Neural progenitor cell (in vitro differentiated cells): ENCODE measurements around the gene COMMD10. TPM values are rescaled to one million over a fixed set of nuclear protein-coding genes. Genes with fewer than 3 reads are reported as not detected.

Experiments used
- DNase-seq: peaks from one replicate; pipeline ENCODE4 v3.0.0-alpha.2; 2016; ENCODE audit warnings: low spot score
- H2AFZ ChIP-seq: fragments of 200-600 bp; sonication (generic); replicated peaks from 2 replicates; pipeline ENCODE4 v1.6.1; 2016; ENCODE audit warnings: antibody characterized with exemption
- H3F3A ChIP-seq: fragments of 200-600 bp; sonication (generic); 2 replicates; pipeline ENCODE4 v1.6.1; 2016; ENCODE audit warnings: antibody characterized with exemption, low read depth
- H3K27ac ChIP-seq: fragments of 200-600 bp; sonication (generic); 2 replicates; pipeline ENCODE4 v1.5.1; 2016; ENCODE audit warnings: mild to moderate bottlenecking
- H3K27me3 ChIP-seq: fragments of 200-600 bp; sonication (generic); 2 replicates; pipeline ENCODE4 v1.6.1; 2016; ENCODE audit warnings: mild to moderate bottlenecking, moderate library complexity
- H3K36me3 ChIP-seq: fragments of 200-600 bp; sonication (generic); 2 replicates; pipeline ENCODE4 v1.5.1; 2016
- H3K4me1 ChIP-seq: fragments of 200-600 bp; sonication (generic); 2 replicates; pipeline ENCODE4 v1.6.1; 2016; ENCODE audit warnings: mixed run types
- H3K4me2 ChIP-seq: fragments of 200-600 bp; sonication (generic); 2 replicates; pipeline ENCODE4 v1.6.1; 2016
- H3K4me3 ChIP-seq: fragments of 200-600 bp; sonication (generic); 2 replicates; pipeline ENCODE4 v1.5.1; 2016
- H3K79me2 ChIP-seq: fragments of 200-600 bp; sonication (generic); 2 replicates; pipeline ENCODE4 v1.6.1; 2016; ENCODE audit warnings: low read depth
- H3K9ac ChIP-seq: fragments of 200-600 bp; sonication (generic); 2 replicates; pipeline ENCODE4 v1.6.1; 2016
- H3K9me3 ChIP-seq: fragments of 200-600 bp; sonication (generic); 2 replicates; pipeline ENCODE4 v1.5.1; 2016; ENCODE audit warnings: low read depth
- H4K20me1 ChIP-seq: fragments of 200-600 bp; sonication (generic); 2 replicates; pipeline ENCODE4 v1.6.1; 2016; ENCODE audit warnings: low read depth
- H3K27ac Mint-ChIP-seq: 3 replicates; pipeline ENCODE4 v1.8.0; 2021; ENCODE audit warnings: mixed read lengths
- H3K27me3 Mint-ChIP-seq: 2 replicates; pipeline ENCODE4 v1.8.0; 2022; ENCODE audit warnings: low read depth, mild to moderate bottlenecking, inconsistent platforms, moderate library complexity, mixed read lengths; ENCODE audit not compliant: insufficient read depth
- H3K36me3 Mint-ChIP-seq: 3 replicates; pipeline ENCODE4 v1.8.0; 2021; ENCODE audit warnings: mixed read lengths
- H3K4me1 Mint-ChIP-seq: 3 replicates; pipeline ENCODE4 v1.8.0; 2021; ENCODE audit warnings: mixed read lengths
- H3K4me3 Mint-ChIP-seq: 3 replicates; pipeline ENCODE4 v1.8.0; 2021; ENCODE audit warnings: mild to moderate bottlenecking, moderate library complexity, mixed read lengths
- H3K9me3 Mint-ChIP-seq: 3 replicates; pipeline ENCODE4 v1.8.0; 2020; ENCODE audit warnings: mixed read lengths
- EZH2 ChIP-seq: fragments of 200-600 bp; sonication (generic); IDR thresholded peaks from 2 replicates; pipeline ENCODE4 v1.6.1; 2017; ENCODE audit warnings: antibody characterized with exemption, mild to moderate bottlenecking, moderate library complexity
- EZH2phosphoT487 ChIP-seq: fragments of 200-600 bp; sonication (generic); IDR thresholded peaks from 2 replicates; pipeline ENCODE4 v1.6.1; 2017; ENCODE audit warnings: antibody characterized with exemption
- total RNA-seq: library from RNA; depleted of rRNA; stranded (reverse); fragments of >200 nt; gene quantifications from 2 replicates; pipeline ENCODE4 v1.2.3, GENCODE V29; 2015; ENCODE audit warnings: low replicate concordance
- TF ChIP-seq, protein P1 (sequence below): fragments of 200-600 bp; sonication (generic); IDR thresholded peaks from 2 replicates; pipeline ENCODE4 v1.5.1; 2017; ENCODE audit warnings: antibody characterized with exemption, mild to moderate bottlenecking

The COMMD10 gene
- total RNA-seq, 1 donor from 2014 or later: 77.0 TPM

DNA sequence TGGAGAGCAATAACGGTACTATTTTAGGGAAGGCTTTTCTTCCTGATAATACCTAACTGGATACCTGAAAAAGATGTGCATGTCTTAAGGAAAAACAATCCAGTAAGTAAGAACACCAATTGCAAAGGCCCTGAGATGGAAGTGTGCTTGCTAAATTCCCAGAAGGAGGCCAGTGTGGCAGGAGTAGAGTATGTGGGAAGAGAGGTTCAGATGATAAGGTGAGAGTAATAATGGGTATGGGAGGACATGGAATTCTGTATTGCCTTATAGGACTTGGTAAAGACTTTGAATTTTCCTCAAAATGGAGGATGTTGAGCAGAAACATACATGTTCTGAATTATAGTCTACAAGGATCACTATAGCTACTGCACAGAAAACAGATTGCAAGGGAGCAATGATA is 89.3 kb downstream of the COMMD10 start:
- no peaks in the 10 kb centered on the region for H4K20me1 ChIP-seq
- no peak overlapping the region for H3K27ac ChIP-seq
- H3K36me3 ChIP-seq: no peaks in the 10 kb centered on the region
- no peak overlapping the region for H3K27ac Mint-ChIP-seq
- no peaks in the 10 kb centered on the region for H3F3A ChIP-seq
- H3K36me3 Mint-ChIP-seq: peaks cover 2% of the 10 kb centered on the region
- H3K27me3 Mint-ChIP-seq: no peaks in the 10 kb centered on the region
- H3K9ac ChIP-seq: no peak overlapping the region
- DNase-seq: no peak
- no peaks in the 10 kb centered on the region for H3K4me1 ChIP-seq
- no peaks in the 10 kb centered on the region for H3K79me2 ChIP-seq
- H3K27me3 ChIP-seq: no peaks in the 10 kb centered on the region
- no peak overlapping the region for H3K4me3 Mint-ChIP-seq
- no peaks in the 10 kb centered on the region for H3K4me1 Mint-ChIP-seq
- H2AFZ ChIP-seq: no peak overlapping the region
- H3K4me2 ChIP-seq: no peak overlapping the region
- no peak for TF ChIP-seq EZH2
- no peak for TF ChIP-seq EZH2phosphoT487
- TF ChIP-seq, protein P1, sequence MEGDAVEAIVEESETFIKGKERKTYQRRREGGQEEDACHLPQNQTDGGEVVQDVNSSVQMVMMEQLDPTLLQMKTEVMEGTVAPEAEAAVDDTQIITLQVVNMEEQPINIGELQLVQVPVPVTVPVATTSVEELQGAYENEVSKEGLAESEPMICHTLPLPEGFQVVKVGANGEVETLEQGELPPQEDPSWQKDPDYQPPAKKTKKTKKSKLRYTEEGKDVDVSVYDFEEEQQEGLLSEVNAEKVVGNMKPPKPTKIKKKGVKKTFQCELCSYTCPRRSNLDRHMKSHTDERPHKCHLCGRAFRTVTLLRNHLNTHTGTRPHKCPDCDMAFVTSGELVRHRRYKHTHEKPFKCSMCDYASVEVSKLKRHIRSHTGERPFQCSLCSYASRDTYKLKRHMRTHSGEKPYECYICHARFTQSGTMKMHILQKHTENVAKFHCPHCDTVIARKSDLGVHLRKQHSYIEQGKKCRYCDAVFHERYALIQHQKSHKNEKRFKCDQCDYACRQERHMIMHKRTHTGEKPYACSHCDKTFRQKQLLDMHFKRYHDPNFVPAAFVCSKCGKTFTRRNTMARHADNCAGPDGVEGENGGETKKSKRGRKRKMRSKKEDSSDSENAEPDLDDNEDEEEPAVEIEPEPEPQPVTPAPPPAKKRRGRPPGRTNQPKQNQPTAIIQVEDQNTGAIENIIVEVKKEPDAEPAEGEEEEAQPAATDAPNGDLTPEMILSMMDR: no peak
- H3K9me3 Mint-ChIP-seq: peaks cover 8% of the 10 kb centered on the region
- no peak overlapping the region for H3K4me3 ChIP-seq
- no peaks in the 10 kb centered on the region for H3K9me3 ChIP-seq

DNA sequence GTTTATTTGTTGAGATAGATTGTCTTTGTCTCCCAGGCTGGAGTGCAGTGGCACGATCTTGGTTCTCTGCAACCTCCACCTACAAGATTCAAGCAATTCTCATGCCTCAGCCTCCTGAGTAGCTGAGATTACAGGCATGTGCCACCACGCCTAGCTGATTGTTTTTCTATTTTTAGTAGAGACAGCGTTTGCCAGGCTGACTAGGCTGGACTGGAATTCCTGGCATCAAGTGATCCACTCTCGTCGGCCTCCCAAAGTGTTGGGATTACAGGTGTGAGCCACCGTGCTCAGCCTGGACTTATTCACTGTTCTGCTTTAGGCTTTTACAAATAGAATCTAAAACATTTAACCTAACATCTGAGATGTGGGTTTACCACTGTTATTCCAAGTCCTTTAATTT is 91.3 kb downstream of the COMMD10 start:
- Histone ChIP-seq H3K4me2 (no peak overlapping the region), H3K9ac (no peak overlapping the region), H2AFZ (no peak overlapping the region), H3K79me2 (no peaks in the 10 kb centered on the region), H3K27ac (no peak overlapping the region), H4K20me1 (no peaks in the 10 kb centered on the region), H3F3A (no peaks in the 10 kb centered on the region), H3K4me1 (no peaks in the 10 kb centered on the region), H3K27me3 (no peaks in the 10 kb centered on the region), H3K4me3 (no peak overlapping the region), H3K36me3 (no peaks in the 10 kb centered on the region), H3K9me3 (no peaks in the 10 kb centered on the region)
- H3K27ac Mint-ChIP-seq: no peak overlapping the region
- H3K27me3 Mint-ChIP-seq: no peaks in the 10 kb centered on the region
- H3K9me3 Mint-ChIP-seq: peaks cover 3% of the 10 kb centered on the region
- no peaks in the 10 kb centered on the region for H3K4me1 Mint-ChIP-seq
- no peak overlapping the region for H3K4me3 Mint-ChIP-seq
- H3K36me3 Mint-ChIP-seq: peaks cover 2% of the 10 kb centered on the region
- no peak for DNase-seq
- TF ChIP-seq, protein P1: no peak

DNA sequence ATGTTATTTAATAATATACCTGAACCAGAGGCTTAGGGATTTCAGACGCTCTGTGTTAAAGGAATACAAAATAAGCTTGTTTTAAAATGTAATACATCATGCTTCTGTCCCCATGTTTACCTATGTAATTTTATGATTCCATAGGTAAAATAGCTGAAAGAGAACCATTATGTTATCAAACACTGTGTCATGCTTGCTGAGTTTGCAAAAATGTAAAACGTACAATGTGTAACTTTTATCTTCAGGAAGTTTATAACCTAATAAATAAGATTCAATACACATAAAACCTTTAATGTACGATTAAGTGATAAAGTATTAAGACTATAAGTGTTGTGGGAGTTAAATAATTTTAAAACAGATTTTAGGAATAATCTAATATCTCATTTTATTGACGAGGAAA is 94.1 kb downstream of the COMMD10 start:
- peaks cover 2% of the 10 kb centered on the region for H3K36me3 Mint-ChIP-seq
- no peaks in the 10 kb centered on the region for H3K27me3 Mint-ChIP-seq
- Histone ChIP-seq H4K20me1 (no peaks in the 10 kb centered on the region), H3K4me2 (no peak overlapping the region), H3F3A (no peaks in the 10 kb centered on the region), H2AFZ (no peak overlapping the region), H3K4me3 (no peak overlapping the region), H3K27ac (no peak overlapping the region), H3K4me1 (no peaks in the 10 kb centered on the region), H3K9ac (no peak overlapping the region), H3K9me3 (no peaks in the 10 kb centered on the region), H3K36me3 (no peaks in the 10 kb centered on the region), H3K27me3 (no peaks in the 10 kb centered on the region), H3K79me2 (no peaks in the 10 kb centered on the region)
- H3K4me1 Mint-ChIP-seq: no peaks in the 10 kb centered on the region
- H3K27ac Mint-ChIP-seq: no peak overlapping the region
- no peak for TF ChIP-seq EZH2
- no peak for TF ChIP-seq EZH2phosphoT487
- TF ChIP-seq, protein P1: no peak
- H3K4me3 Mint-ChIP-seq: no peak overlapping the region
- peaks cover 3% of the 10 kb centered on the region for H3K9me3 Mint-ChIP-seq
- no peak for DNase-seq

DNA sequence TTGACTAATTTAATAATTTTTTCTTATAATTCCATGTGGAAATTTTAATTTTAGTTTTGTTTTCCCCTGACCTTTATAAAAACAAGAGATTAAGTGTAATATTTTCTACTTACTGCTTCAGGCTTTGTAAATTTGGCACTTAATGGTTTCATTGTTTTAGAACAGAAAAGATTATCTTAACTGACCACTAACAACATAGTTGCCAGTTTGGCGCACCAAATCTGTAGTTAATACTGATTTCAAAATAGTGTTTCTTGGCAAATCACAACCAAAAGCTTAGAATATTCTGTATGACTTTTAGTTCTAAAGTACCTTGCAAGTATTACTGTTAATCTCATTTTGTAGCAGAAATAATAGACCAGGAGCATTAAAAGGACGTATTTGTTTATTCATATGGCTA is 124.3 kb downstream of the COMMD10 start:
- no peaks in the 10 kb centered on the region for H3K9me3 ChIP-seq
- TF ChIP-seq, protein P1: no peak
- no peak for TF ChIP-seq EZH2
- no peak for TF ChIP-seq EZH2phosphoT487
- no peak overlapping the region for H2AFZ ChIP-seq
- H3K27me3 ChIP-seq: no peaks in the 10 kb centered on the region
- Mint-ChIP-seq H3K4me3 (no peak overlapping the region), H3K9me3 (no peaks in the 10 kb centered on the region), H3K36me3 (no peaks in the 10 kb centered on the region), H3K27ac (no peak overlapping the region), H3K4me1 (no peaks in the 10 kb centered on the region), H3K27me3 (no peaks in the 10 kb centered on the region)
- H3K9ac ChIP-seq: no peak overlapping the region
- H3K4me2 ChIP-seq: no peak overlapping the region
- no peak overlapping the region for H3K4me3 ChIP-seq
- H3F3A ChIP-seq: no peaks in the 10 kb centered on the region
- no peaks in the 10 kb centered on the region for H3K36me3 ChIP-seq
- H3K4me1 ChIP-seq: no peaks in the 10 kb centered on the region
- no peaks in the 10 kb centered on the region for H3K79me2 ChIP-seq
- H3K27ac ChIP-seq: no peak overlapping the region
- DNase-seq: no peak
- no peaks in the 10 kb centered on the region for H4K20me1 ChIP-seq
